Eye (tissue), 1 donor: ENCODE measurements around the gene CPNE7.
"Not testable (repeated sequence)": the region's sequence is repeated elsewhere in the genome, so short reads cannot be mapped to it uniquely, and the experiment has no call there.

Experiments used
- DNase-seq: peaks from one replicate; pipeline ENCODE4 v3.0.0-alpha.2; 2015

Gene CPNE7

GRCh38 chr16:89624777-89625761 lies 49.5 kb downstream of the CPNE7 start:
- no peak for DNase-seq

- no peak for DNase-seq
Observed at GRCh38 chr16:89629827-89630610, 54.5 kb downstream of the CPNE7 start.

- DNase-seq = no peak
Observed at GRCh38 chr16:89633064-89633631, 57.6 kb downstream of the CPNE7 start.

- DNase-seq = not testable (repeated sequence)
Observed at GRCh38 chr16:89634463-89635385, 59.2 kb downstream of the CPNE7 start.

DNA sequence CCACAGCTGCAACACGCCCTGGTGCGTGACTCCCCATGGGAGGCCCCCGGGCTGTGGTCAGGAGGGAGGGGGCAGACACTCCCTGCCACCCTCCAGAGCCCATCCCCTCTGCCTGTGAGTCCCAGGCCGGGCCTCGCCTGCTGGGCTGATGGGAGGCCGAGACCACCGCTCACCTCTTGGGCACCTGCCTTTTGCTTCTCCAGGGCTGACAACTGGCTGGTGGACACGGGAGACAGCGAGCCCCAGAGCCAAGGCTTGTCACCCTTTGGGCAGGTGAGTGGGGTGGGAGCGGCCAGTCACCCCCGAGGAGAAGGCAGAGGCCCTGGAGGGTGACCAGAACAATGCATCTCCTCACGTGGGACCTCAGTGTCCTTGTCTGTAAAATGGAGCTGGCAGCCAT lies 61.1 kb downstream of the CPNE7 start:
- DNase-seq = no peak

GRCh38 chr16:89637379-89637778 lies 61.8 kb downstream of the CPNE7 start:
- DNase-seq = no peak

GRCh38 chr16:89638455-89638854 lies 62.9 kb downstream of the CPNE7 start:
- DNase-seq = no peak

- DNase-seq = no peak
Observed at GRCh38 chr16:89639385-89639784, 63.8 kb downstream of the CPNE7 start.

DNA sequence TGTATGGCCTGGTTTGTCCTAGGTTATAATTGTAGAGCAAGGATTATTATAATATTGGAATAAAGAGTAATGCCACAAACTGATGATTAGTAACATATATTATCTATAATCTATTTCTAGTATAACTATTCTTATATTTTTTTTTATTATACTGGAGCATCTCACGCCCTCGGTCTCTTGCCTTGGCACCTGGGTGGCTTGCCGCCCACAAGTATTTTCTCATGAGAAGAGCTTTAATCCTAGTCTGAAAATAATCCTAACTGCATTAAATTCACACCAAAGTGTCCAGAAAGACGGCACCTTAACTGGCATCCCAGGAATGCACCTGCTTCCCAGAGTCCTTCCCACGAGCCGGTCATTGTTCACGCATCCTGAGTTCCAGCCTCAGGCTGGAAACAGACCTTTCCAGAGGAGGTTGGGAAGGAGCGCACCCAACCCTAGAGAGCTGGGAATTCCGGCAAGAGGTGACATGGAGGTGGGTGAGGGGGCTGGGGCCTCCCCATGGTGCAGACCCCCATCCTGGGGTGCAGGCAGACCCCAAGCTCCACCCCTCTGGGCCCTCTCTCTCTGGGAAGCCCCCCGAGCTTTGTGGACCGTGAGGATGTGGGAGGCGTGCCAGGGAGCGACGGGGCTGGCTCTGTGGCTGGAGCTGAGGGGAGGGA lies 66.0 kb downstream of the CPNE7 start:
- no peak for DNase-seq

DNA sequence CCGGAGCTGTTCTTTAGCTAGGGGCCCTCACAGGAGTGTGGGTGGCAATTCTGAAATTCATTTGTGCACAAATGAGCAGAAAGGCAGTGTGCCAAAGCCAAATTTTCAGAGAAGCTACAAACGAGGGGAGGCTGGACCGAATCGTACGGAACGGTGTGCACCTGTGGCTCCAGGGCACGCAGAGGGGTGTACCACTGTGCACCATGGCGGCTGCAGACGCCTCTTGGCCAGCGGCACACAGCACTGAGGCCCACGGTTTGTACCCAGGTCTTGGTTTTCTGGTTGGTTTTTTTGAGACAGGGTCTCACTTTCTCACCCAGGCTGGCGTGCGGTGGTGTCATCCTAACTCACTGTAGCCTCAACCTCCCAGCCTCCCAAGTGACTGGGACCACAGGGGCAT lies 67.0 kb downstream of the CPNE7 start:
- no peak for DNase-seq

- DNase-seq = no peak
Observed at GRCh38 chr16:89643769-89644300, 68.3 kb downstream of the CPNE7 start.

GRCh38 chr16:89645122-89645521 lies 69.6 kb downstream of the CPNE7 start:
- DNase-seq = no peak

GRCh38 chr16:89646270-89646669 lies 70.7 kb downstream of the CPNE7 start:
- no peak for DNase-seq
